Keratinocyte (primary cell): ENCODE data around the gene CEP85. TPM values are rescaled to one million over a fixed set of nuclear protein-coding genes. Genes with fewer than 3 reads are reported as not detected.

Source experiments
- DNase-seq: peaks from one replicate; pipeline ENCODE4 v3.0.0-alpha.2; 2011; ENCODE audit warnings: low read depth, missing footprints, low spot score
- FAIRE-seq: peaks from 2 replicates; lab custom pipeline; 2011; peaks lifted over from hg19 to GRCh38; lab: Jason Lieb, UNC
- H2AFZ ChIP-seq: 2 replicates; pipeline ENCODE4 v1.6.0; 2012; ENCODE audit warnings: low read length, control low read depth, inconsistent platforms; ENCODE audit not compliant: control insufficient read depth
- H3K27ac ChIP-seq: 2 replicates; pipeline ENCODE4 v1.5.1; 2011; ENCODE audit warnings: low read length; ENCODE audit not compliant: control insufficient read depth, insufficient read depth
- H3K27me3 ChIP-seq: 3 replicates; pipeline ENCODE4 v1.6.0; 2011; ENCODE audit warnings: low read length; ENCODE audit not compliant: control insufficient read depth, insufficient read depth; ENCODE audit errors: extremely low read depth
- H3K36me3 ChIP-seq, 2 experiments: 2 replicates in 1 of 2; 3 replicates in 1 of 2; pipeline ENCODE4 v1.5.1; 2011; ENCODE audit warnings: low read length in 2 of 2, mild to moderate bottlenecking in 1 of 2; ENCODE audit not compliant: control insufficient read depth in 2 of 2, insufficient read depth in 2 of 2; ENCODE audit errors: extremely low read depth in 1 of 2
- H3K4me1 ChIP-seq: 3 replicates; pipeline ENCODE4 v1.5.1; 2011; ENCODE audit warnings: low read length; ENCODE audit not compliant: control insufficient read depth, insufficient read depth; ENCODE audit errors: extremely low read depth
- H3K4me2 ChIP-seq: 3 replicates; pipeline ENCODE4 v1.6.0; 2011; ENCODE audit warnings: low read depth, low read length; ENCODE audit not compliant: control insufficient read depth, insufficient read depth; ENCODE audit errors: extremely low read depth
- H3K4me3 ChIP-seq, 3 experiments: fragments of 200-600 bp in 1 of 3; sonication (generic) in 1 of 3; 2 replicates in 2 of 3; 3 replicates in 1 of 3; pipeline ENCODE4 v1.5.1; 2011 to 2016; ENCODE audit warnings: low read length in 3 of 3, mild to moderate bottlenecking in 3 of 3, control low read depth in 2 of 3, inconsistent platforms in 1 of 3, low read depth in 1 of 3, mixed read lengths in 1 of 3, mixed run types in 1 of 3, moderate library complexity in 1 of 3; ENCODE audit not compliant: control insufficient read depth in 2 of 3, insufficient read depth in 2 of 3; ENCODE audit errors: extremely low read depth in 1 of 3
- H3K79me2 ChIP-seq: 2 replicates; pipeline ENCODE4 v1.6.0; 2012; ENCODE audit warnings: low read length; ENCODE audit not compliant: control insufficient read depth, insufficient read depth
- H3K9ac ChIP-seq: 3 replicates; pipeline ENCODE4 v1.6.0; 2011; ENCODE audit warnings: low read length; ENCODE audit not compliant: control insufficient read depth, insufficient read depth; ENCODE audit errors: extremely low read depth
- H3K9me1 ChIP-seq: 3 replicates; pipeline ENCODE4 v1.6.0; 2011; ENCODE audit warnings: low read length; ENCODE audit not compliant: control insufficient read depth, insufficient read depth; ENCODE audit errors: extremely low read depth
- H3K9me3 ChIP-seq: 2 replicates; pipeline ENCODE4 v1.5.1; 2012; ENCODE audit warnings: low read depth, low read length; ENCODE audit not compliant: control insufficient read depth
- H4K20me1 ChIP-seq: 3 replicates; pipeline ENCODE4 v1.6.0; 2011; ENCODE audit warnings: low read length; ENCODE audit not compliant: control insufficient read depth, insufficient read depth; ENCODE audit errors: extremely low read depth
- EZH2 ChIP-seq: IDR thresholded peaks from one replicate; pipeline ENCODE4 v1.6.1; 2012; ENCODE audit warnings: inconsistent platforms, mild to moderate bottlenecking, low read length, moderate library complexity
- dilution Hi-C: fragments of 300-500 bp; cut with MboI; formaldehyde crosslinking; loops from one replicate; pipeline ENCODE4 v1.7.0; 2020; ENCODE audit warnings: low sequenced_read_pairs; ENCODE audit not compliant: extremely low pct_ligation_motif_present
- polyA plus RNA-seq, 5 experiments: library from polyadenylated mRNA; depleted of rRNA in 3 of 5; stranded (reverse) in 3 of 5; stranded (forward) in 1 of 5; unstranded in 1 of 5; fragments of >200 nt; gene quantifications; 1 replicate in 1 of 5; 2 replicates in 3 of 5; 3 replicates in 1 of 5; pipeline versions ENCODE4 v1.2.1 to v1.2.3, GENCODE V29; 2011 to 2012; ENCODE audit warnings: missing spikeins in 2 of 5, low read depth in 1 of 5, low replicate concordance in 1 of 5
- TF ChIP-seq, protein P1 (sequence below), 3 experiments: IDR thresholded peaks in 1 of 3; conservative IDR thresholded peaks in 1 of 3; optimal IDR thresholded peaks in 1 of 3; 2 replicates in 2 of 3; 3 replicates in 1 of 3; pipeline versions ENCODE3 to v1.5.1; 2011; ENCODE audit warnings: low read length in 3 of 3, mild to moderate bottlenecking in 3 of 3, moderate library complexity in 2 of 3, control low read depth in 1 of 3, inconsistent platforms in 1 of 3; ENCODE audit not compliant: insufficient read depth in 2 of 3; ENCODE audit errors: extremely low read depth in 1 of 3

Gene CEP85
- polyA plus RNA-seq, 1 donor (not counting 4 experiments of a cell fraction or from before 2014, with no cell fraction given), result 17.0 TPM

DNA sequence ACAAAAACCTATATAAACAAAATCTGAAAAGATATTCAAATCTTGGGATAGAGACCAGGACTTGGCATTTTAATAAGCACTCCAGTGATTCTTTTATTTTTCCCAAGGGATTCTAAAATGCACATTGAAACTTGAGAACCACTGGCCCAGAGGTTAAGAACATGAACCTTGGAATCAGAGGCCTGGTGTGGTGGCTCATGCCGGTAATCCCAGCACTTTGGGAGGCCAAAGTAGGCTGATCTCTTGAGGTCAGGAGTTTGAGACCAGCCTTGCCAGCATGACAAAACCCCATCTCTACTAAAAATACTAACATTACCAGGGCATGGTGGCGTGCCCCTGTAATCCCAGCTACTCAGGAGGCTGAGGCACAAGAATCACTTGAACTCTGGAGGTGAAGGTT lies 12.9 kb upstream of the CEP85 start:
- Histone ChIP-seq H3K4me1 (peaks cover 3% of the 10 kb centered on the region), H2AFZ (no peak overlapping the region), H3K27ac (no peak overlapping the region), H4K20me1 (no peaks in the 10 kb centered on the region), H3K9me1 (no peaks in the 10 kb centered on the region), H3K36me3 (no peaks in the 10 kb centered on the region), H3K9ac (no peak overlapping the region), H3K4me2 (no peak overlapping the region), H3K79me2 (no peaks in the 10 kb centered on the region), H3K9me3 (no peaks in the 10 kb centered on the region), H3K27me3 (peaks cover 16% of the 10 kb centered on the region), H3K4me3 (no peak overlapping the region)
- DNase-seq (no peak), FAIRE-seq (no peak)
- dilution Hi-C loops, result no loop called here
- TF ChIP-seq EZH2, result no peak
- TF ChIP-seq, protein P1, sequence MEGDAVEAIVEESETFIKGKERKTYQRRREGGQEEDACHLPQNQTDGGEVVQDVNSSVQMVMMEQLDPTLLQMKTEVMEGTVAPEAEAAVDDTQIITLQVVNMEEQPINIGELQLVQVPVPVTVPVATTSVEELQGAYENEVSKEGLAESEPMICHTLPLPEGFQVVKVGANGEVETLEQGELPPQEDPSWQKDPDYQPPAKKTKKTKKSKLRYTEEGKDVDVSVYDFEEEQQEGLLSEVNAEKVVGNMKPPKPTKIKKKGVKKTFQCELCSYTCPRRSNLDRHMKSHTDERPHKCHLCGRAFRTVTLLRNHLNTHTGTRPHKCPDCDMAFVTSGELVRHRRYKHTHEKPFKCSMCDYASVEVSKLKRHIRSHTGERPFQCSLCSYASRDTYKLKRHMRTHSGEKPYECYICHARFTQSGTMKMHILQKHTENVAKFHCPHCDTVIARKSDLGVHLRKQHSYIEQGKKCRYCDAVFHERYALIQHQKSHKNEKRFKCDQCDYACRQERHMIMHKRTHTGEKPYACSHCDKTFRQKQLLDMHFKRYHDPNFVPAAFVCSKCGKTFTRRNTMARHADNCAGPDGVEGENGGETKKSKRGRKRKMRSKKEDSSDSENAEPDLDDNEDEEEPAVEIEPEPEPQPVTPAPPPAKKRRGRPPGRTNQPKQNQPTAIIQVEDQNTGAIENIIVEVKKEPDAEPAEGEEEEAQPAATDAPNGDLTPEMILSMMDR (optimal IDR thresholded peaks at IDR 0.05 in 1 of 3, IDR thresholded peaks at IDR 0.05 in 1 of 3, conservative IDR thresholded peaks at IDR 0.05 in 1 of 3; ENCODE audit: extremely low read depth in 1 of 3, insufficient read depth in 2 of 3, low read length in 3 of 3), result no peak

- no peaks in the 10 kb centered on the region for H3K9me3 ChIP-seq
- no peak overlapping the region for H3K4me2 ChIP-seq
- no peak overlapping the region for H3K27ac ChIP-seq
- FAIRE-seq, result no peak
- no peak overlapping the region for H2AFZ ChIP-seq
- TF ChIP-seq, protein P1 (optimal IDR thresholded peaks at IDR 0.05 in 1 of 3, IDR thresholded peaks at IDR 0.05 in 1 of 3, conservative IDR thresholded peaks at IDR 0.05 in 1 of 3; ENCODE audit: extremely low read depth in 1 of 3, insufficient read depth in 2 of 3, low read length in 3 of 3), result no peak
- no peak for TF ChIP-seq EZH2
- peaks cover 10% of the 10 kb centered on the region for H3K27me3 ChIP-seq
- no peaks in the 10 kb centered on the region for H4K20me1 ChIP-seq
- no peak for DNase-seq
- no peaks in the 10 kb centered on the region for H3K36me3 ChIP-seq
- no peaks in the 10 kb centered on the region for H3K9me1 ChIP-seq
- no peaks in the 10 kb centered on the region for H3K79me2 ChIP-seq
- peaks cover 3% of the 10 kb centered on the region for H3K4me1 ChIP-seq
- H3K9ac ChIP-seq, result no peak overlapping the region
- dilution Hi-C loops, result no loop called here
- no peak overlapping the region for H3K4me3 ChIP-seq
Observed at GRCh38 chr1:26224606-26225005, 9.4 kb upstream of the CEP85 start.
